ENCODE measurements around the gene DPF3. TPM values are rescaled to one million over a fixed set of nuclear protein-coding genes. Genes with fewer than 3 reads are reported as not detected.

Gene DPF3
- total RNA-seq, result 1.1 to 2.3 TPM (median 1.1 TPM) in 3 replicates
- long read RNA-seq, full-length matches to known transcripts, result 1 of 2 reads
- long read RNA-seq, partial matches to known transcripts, result 0 of 2 reads
- long read RNA-seq, other reads (novel, unspliced or antisense), result 1 of 2 reads

- Mint-ChIP-seq H3K27ac (ENCODE audit: unreplicated experiment) (peak within 1 kb of the TSS; percentile 50), H3K4me1 (ENCODE audit: low read depth) (peaks cover 27% of the 10 kb centered on the region), H3K27me3 (ENCODE audit: low read depth) (peaks cover 4% of the 10 kb centered on the region), H3K4me3 (ENCODE audit: unreplicated experiment) (peak within 1 kb of the TSS; percentile 84), H3K36me3 (ENCODE audit: low read depth) (no peaks in the 10 kb centered on the region), H3K9me3 (ENCODE audit: low read depth) (no peaks in the 10 kb centered on the region)
- peak; percentile 97 for DNase-seq (ENCODE audit: low spot score)
- TF ChIP-seq CTCF (IDR thresholded peaks at IDR 0.05), result no peak
These were observed at the start of gene DPF3 for GRCh38 chr14:72893636-72894322. TSS of gene DPF3 (minus strand) at chr14:72894101. CDS start at chr14:72894088, 13 bp downstream.

GRCh38 chr14:72942934-72943333 lies 49.0 kb upstream of the DPF3 start:
- Mint-ChIP-seq H3K4me3 (ENCODE audit: unreplicated experiment) (no peak overlapping the region), H3K27me3 (ENCODE audit: low read depth) (no peaks in the 10 kb centered on the region), H3K27ac (ENCODE audit: unreplicated experiment) (no peak overlapping the region), H3K36me3 (ENCODE audit: low read depth) (peaks cover 27% of the 10 kb centered on the region), H3K9me3 (ENCODE audit: low read depth) (no peaks in the 10 kb centered on the region), H3K4me1 (ENCODE audit: low read depth) (no peaks in the 10 kb centered on the region)
- no peak for TF ChIP-seq CTCF (IDR thresholded peaks at IDR 0.05)
- peak; percentile 57 for DNase-seq (ENCODE audit: low spot score)

GRCh38 chr14:72941286-72941985 lies 47.5 kb upstream of the DPF3 start:
- no peak overlapping the region for H3K27ac Mint-ChIP-seq (ENCODE audit: unreplicated experiment)
- H3K36me3 Mint-ChIP-seq (ENCODE audit: low read depth), result peaks cover 28% of the 10 kb centered on the region
- no peaks in the 10 kb centered on the region for H3K9me3 Mint-ChIP-seq (ENCODE audit: low read depth)
- peak; percentile 55 for DNase-seq (ENCODE audit: low spot score)
- TF ChIP-seq CTCF (IDR thresholded peaks at IDR 0.05), result no peak
- no peaks in the 10 kb centered on the region for H3K27me3 Mint-ChIP-seq (ENCODE audit: low read depth)
- H3K4me1 Mint-ChIP-seq (ENCODE audit: low read depth), result no peaks in the 10 kb centered on the region
- H3K4me3 Mint-ChIP-seq (ENCODE audit: unreplicated experiment), result no peak overlapping the region

- TF ChIP-seq CTCF (IDR thresholded peaks at IDR 0.05), result no peak
- H3K9me3 Mint-ChIP-seq (ENCODE audit: low read depth), result no peaks in the 10 kb centered on the region
- H3K27ac Mint-ChIP-seq (ENCODE audit: unreplicated experiment), result no peak overlapping the region
- H3K4me1 Mint-ChIP-seq (ENCODE audit: low read depth), result no peaks in the 10 kb centered on the region
- peak; percentile 84 for DNase-seq (ENCODE audit: low spot score)
- no peaks in the 10 kb centered on the region for H3K27me3 Mint-ChIP-seq (ENCODE audit: low read depth)
- H3K4me3 Mint-ChIP-seq (ENCODE audit: unreplicated experiment), result no peak overlapping the region
- H3K36me3 Mint-ChIP-seq (ENCODE audit: low read depth), result peaks cover 26% of the 10 kb centered on the region
These were observed 45.7 kb upstream of the DPF3 start for GRCh38 chr14:72939630-72940029.

GRCh38 chr14:72932893-72933292 lies 39.0 kb upstream of the DPF3 start:
- no peaks in the 10 kb centered on the region for H3K9me3 Mint-ChIP-seq (ENCODE audit: low read depth)
- no peaks in the 10 kb centered on the region for H3K4me1 Mint-ChIP-seq (ENCODE audit: low read depth)
- H3K27me3 Mint-ChIP-seq (ENCODE audit: low read depth), result no peaks in the 10 kb centered on the region
- H3K4me3 Mint-ChIP-seq (ENCODE audit: unreplicated experiment), result no peak overlapping the region
- H3K36me3 Mint-ChIP-seq (ENCODE audit: low read depth), result peaks cover under 1% of the 10 kb centered on the region
- no peak overlapping the region for H3K27ac Mint-ChIP-seq (ENCODE audit: unreplicated experiment)
- no peak for DNase-seq (ENCODE audit: low spot score)
- TF ChIP-seq CTCF (IDR thresholded peaks at IDR 0.05), result no peak
